ENCODE measurements around the gene INSR.
"Not testable (repeated sequence)": the region's sequence is repeated elsewhere in the genome, so short reads cannot be mapped to it uniquely, and the experiment has no call there.

The INSR gene

GRCh38 chr19:7293762-7294557 lies at the start of gene INSR:
Gene INSR (minus strand): TSS chr19:7294414. CDS start chr19:7293891, 523 bp downstream.
- Mint-ChIP-seq H3K4me1 (peaks cover 4% of the 10 kb centered on the region), H3K36me3 (no peaks in the 10 kb centered on the region), H3K9me3 (no peaks in the 10 kb centered on the region), H3K27ac (no peak within 1 kb of the TSS), H3K27me3 (peaks cover 32% of the 10 kb centered on the region), H3K4me3 (peak within 1 kb of the TSS; percentile 78)

GRCh38 chr19:7342143-7342542 lies 47.9 kb upstream of the INSR start:
- Mint-ChIP-seq H3K9me3 (no peaks in the 10 kb centered on the region), H3K4me1 (peaks cover 60% of the 10 kb centered on the region), H3K27ac (peak overlapping the region; percentile 76), H3K4me3 (no peak overlapping the region), H3K36me3 (no peaks in the 10 kb centered on the region), H3K27me3 (no peaks in the 10 kb centered on the region)

GRCh38 chr19:7340959-7341837 lies 47.0 kb upstream of the INSR start:
- Mint-ChIP-seq H3K36me3 (no peaks in the 10 kb centered on the region), H3K27me3 (no peaks in the 10 kb centered on the region), H3K9me3 (no peaks in the 10 kb centered on the region), H3K4me1 (peaks cover 58% of the 10 kb centered on the region), H3K27ac (peak overlapping the region; percentile 68), H3K4me3 (no peak overlapping the region)

- Mint-ChIP-seq H3K27ac (no peak overlapping the region), H3K9me3 (no peaks in the 10 kb centered on the region), H3K4me3 (no peak overlapping the region), H3K27me3 (no peaks in the 10 kb centered on the region), H3K4me1 (peaks cover 32% of the 10 kb centered on the region), H3K36me3 (no peaks in the 10 kb centered on the region)
These were observed 43.4 kb upstream of the INSR start for GRCh38 chr19:7337380-7338194.

- peaks cover 25% of the 10 kb centered on the region for H3K4me1 Mint-ChIP-seq
- H3K27ac Mint-ChIP-seq: no peak overlapping the region
- no peaks in the 10 kb centered on the region for H3K36me3 Mint-ChIP-seq
- no peak overlapping the region for H3K4me3 Mint-ChIP-seq
- H3K27me3 Mint-ChIP-seq: no peaks in the 10 kb centered on the region
- H3K9me3 Mint-ChIP-seq: no peaks in the 10 kb centered on the region
These were observed 42.2 kb upstream of the INSR start for GRCh38 chr19:7336321-7336973.

GRCh38 chr19:7333198-7334118 lies 39.2 kb upstream of the INSR start:
- Mint-ChIP-seq H3K36me3 (no peaks in the 10 kb centered on the region), H3K4me1 (peaks cover 18% of the 10 kb centered on the region), H3K4me3 (no peak overlapping the region), H3K27me3 (no peaks in the 10 kb centered on the region), H3K9me3 (no peaks in the 10 kb centered on the region), H3K27ac (no peak overlapping the region)

GRCh38 chr19:7331446-7331845 lies 37.2 kb upstream of the INSR start:
- H3K4me1 Mint-ChIP-seq: no peaks in the 10 kb centered on the region
- H3K4me3 Mint-ChIP-seq: no peak overlapping the region
- no peaks in the 10 kb centered on the region for H3K36me3 Mint-ChIP-seq
- H3K27me3 Mint-ChIP-seq: no peaks in the 10 kb centered on the region
- no peaks in the 10 kb centered on the region for H3K9me3 Mint-ChIP-seq
- no peak overlapping the region for H3K27ac Mint-ChIP-seq

GRCh38 chr19:7328647-7329046 lies 34.4 kb upstream of the INSR start:
- no peaks in the 10 kb centered on the region for H3K9me3 Mint-ChIP-seq
- no peaks in the 10 kb centered on the region for H3K27me3 Mint-ChIP-seq
- H3K4me3 Mint-ChIP-seq: no peak overlapping the region
- no peak overlapping the region for H3K27ac Mint-ChIP-seq
- H3K36me3 Mint-ChIP-seq: no peaks in the 10 kb centered on the region
- no peaks in the 10 kb centered on the region for H3K4me1 Mint-ChIP-seq

- H3K9me3 Mint-ChIP-seq: no peaks in the 10 kb centered on the region
- no peaks in the 10 kb centered on the region for H3K36me3 Mint-ChIP-seq
- no peaks in the 10 kb centered on the region for H3K4me1 Mint-ChIP-seq
- no peak overlapping the region for H3K27ac Mint-ChIP-seq
- no peak overlapping the region for H3K4me3 Mint-ChIP-seq
- no peaks in the 10 kb centered on the region for H3K27me3 Mint-ChIP-seq
These were observed 33.6 kb upstream of the INSR start for GRCh38 chr19:7327802-7328201.

GRCh38 chr19:7326105-7326877 lies 32.1 kb upstream of the INSR start:
- H3K36me3 Mint-ChIP-seq: no peaks in the 10 kb centered on the region
- H3K27ac Mint-ChIP-seq: no peak overlapping the region
- H3K4me1 Mint-ChIP-seq: no peaks in the 10 kb centered on the region
- no peaks in the 10 kb centered on the region for H3K27me3 Mint-ChIP-seq
- H3K4me3 Mint-ChIP-seq: no peak overlapping the region
- no peaks in the 10 kb centered on the region for H3K9me3 Mint-ChIP-seq

- H3K4me3 Mint-ChIP-seq: no peak overlapping the region
- H3K27me3 Mint-ChIP-seq: no peaks in the 10 kb centered on the region
- H3K36me3 Mint-ChIP-seq: peaks cover 3% of the 10 kb centered on the region
- H3K27ac Mint-ChIP-seq: no peak overlapping the region
- H3K9me3 Mint-ChIP-seq: no peaks in the 10 kb centered on the region
- no peaks in the 10 kb centered on the region for H3K4me1 Mint-ChIP-seq
These were observed 24.0 kb upstream of the INSR start for GRCh38 chr19:7318176-7318575.

GRCh38 chr19:7312816-7313215 lies 18.6 kb upstream of the INSR start:
- Mint-ChIP-seq H3K36me3 (no peaks in the 10 kb centered on the region), H3K27me3 (no peaks in the 10 kb centered on the region), H3K27ac (no peak overlapping the region), H3K4me1 (no peaks in the 10 kb centered on the region), H3K9me3 (no peaks in the 10 kb centered on the region), H3K4me3 (no peak overlapping the region)

GRCh38 chr19:7311911-7312310 lies 17.7 kb upstream of the INSR start:
- no peaks in the 10 kb centered on the region for H3K4me1 Mint-ChIP-seq
- no peak overlapping the region for H3K27ac Mint-ChIP-seq
- no peaks in the 10 kb centered on the region for H3K27me3 Mint-ChIP-seq
- no peaks in the 10 kb centered on the region for H3K36me3 Mint-ChIP-seq
- no peaks in the 10 kb centered on the region for H3K9me3 Mint-ChIP-seq
- no peak overlapping the region for H3K4me3 Mint-ChIP-seq

- not testable (repeated sequence) for H3K27ac Mint-ChIP-seq, H3K9me3 Mint-ChIP-seq, H3K4me3 Mint-ChIP-seq, H3K4me1 Mint-ChIP-seq, H3K36me3 Mint-ChIP-seq, H3K27me3 Mint-ChIP-seq
These were observed 14.1 kb upstream of the INSR start for GRCh38 chr19:7308327-7308726.

All from activated naive CD4-positive, alpha-beta T cell treated with anti-CD3 and anti-CD28 coated beads, Interleukin-2, amount 50 U/mL, for 24 hours (primary cell).